Skeletal muscle satellite cell (primary cell): ENCODE data around the gene NAP1L3. TPM values are rescaled to one million over a fixed set of nuclear protein-coding genes. Genes with fewer than 3 reads are reported as not detected.

ENCODE experiments used
- H3K27me3 ChIP-seq: 2 replicates; pipeline ENCODE4 v1.7.0; 2013; ENCODE audit warnings: low read length; ENCODE audit not compliant: control insufficient read depth, insufficient read depth
- H3K36me3 ChIP-seq: 2 replicates; pipeline ENCODE4 v1.7.0; 2013; ENCODE audit warnings: mild to moderate bottlenecking, control low read depth, low read length; ENCODE audit not compliant: insufficient read depth
- H3K4me1 ChIP-seq: 2 replicates; pipeline ENCODE4 v1.7.0; 2013; ENCODE audit warnings: low read length; ENCODE audit not compliant: control insufficient read depth, insufficient read depth
- H3K4me2 ChIP-seq: 2 replicates; pipeline ENCODE4 v1.7.0; 2013; ENCODE audit warnings: mild to moderate bottlenecking, low read length
- H3K4me3 ChIP-seq: 2 replicates; pipeline ENCODE4 v1.7.0; 2013; ENCODE audit warnings: low read length
- H3K9ac ChIP-seq: 2 replicates; pipeline ENCODE4 v1.7.0; 2013; ENCODE audit warnings: mild to moderate bottlenecking, low read depth, low read length, moderate library complexity
- H3K9me3 ChIP-seq: replicated peaks from 2 replicates; pipeline ENCODE4 v1.7.0; 2013; ENCODE audit warnings: mild to moderate bottlenecking, control low read depth, low read length
- total RNA-seq: library from RNA; depleted of rRNA; stranded (reverse); fragments of >200 nt; gene quantifications from 2 replicates; pipeline ENCODE4 v1.2.3, GENCODE V29; 2012; rRNA removed

NAP1L3 gene
- 3.5 and 5.7 TPM in 2 replicates for total RNA-seq

- no peaks in the 10 kb centered on the region for H3K36me3 ChIP-seq
- H3K4me1 ChIP-seq: peaks cover 9% of the 10 kb centered on the region
- H3K27me3 ChIP-seq: no peaks in the 10 kb centered on the region
- H3K4me2 ChIP-seq: peak within 1 kb of the TSS; percentile 88
- peak within 1 kb of the TSS; percentile 94 for H3K4me3 ChIP-seq
- no peaks in the 10 kb centered on the region for H3K9me3 ChIP-seq
- H3K9ac ChIP-seq: peak within 1 kb of the TSS; percentile 85
Observed at GRCh38 chrX:93673056-93673868, at the start of gene NAP1L3. NAP1L3 (minus strand) TSS chrX:93673578; CDS start chrX:93673304, 274 bp downstream.

- Histone ChIP-seq H3K36me3 (no peaks in the 10 kb centered on the region), H3K27me3 (no peaks in the 10 kb centered on the region), H3K9ac (no peak overlapping the region), H3K9me3 (no peaks in the 10 kb centered on the region), H3K4me1 (no peaks in the 10 kb centered on the region), H3K4me2 (no peak overlapping the region), H3K4me3 (no peak overlapping the region)
Observed at GRCh38 chrX:93711076-93711475, 37.7 kb upstream of the NAP1L3 start.

- H3K4me1 ChIP-seq: no peaks in the 10 kb centered on the region
- no peaks in the 10 kb centered on the region for H3K27me3 ChIP-seq
- H3K36me3 ChIP-seq: no peaks in the 10 kb centered on the region
- H3K4me2 ChIP-seq: no peak overlapping the region
- H3K4me3 ChIP-seq: no peak overlapping the region
- no peak overlapping the region for H3K9ac ChIP-seq
- no peaks in the 10 kb centered on the region for H3K9me3 ChIP-seq
Observed at GRCh38 chrX:93703701-93704100, 30.3 kb upstream of the NAP1L3 start.

GRCh38 chrX:93695981-93696380 is 22.6 kb upstream of the NAP1L3 start:
- H3K4me2 ChIP-seq: no peak overlapping the region
- H3K36me3 ChIP-seq: no peaks in the 10 kb centered on the region
- H3K4me3 ChIP-seq: no peak overlapping the region
- no peaks in the 10 kb centered on the region for H3K27me3 ChIP-seq
- H3K4me1 ChIP-seq: no peaks in the 10 kb centered on the region
- H3K9me3 ChIP-seq: no peaks in the 10 kb centered on the region
- H3K9ac ChIP-seq: no peak overlapping the region

- Histone ChIP-seq H3K9me3 (no peaks in the 10 kb centered on the region), H3K4me2 (peak within 1 kb of the TSS; percentile 88), H3K4me1 (peaks cover 9% of the 10 kb centered on the region), H3K27me3 (no peaks in the 10 kb centered on the region), H3K4me3 (peak within 1 kb of the TSS; percentile 94), H3K36me3 (no peaks in the 10 kb centered on the region), H3K9ac (peak within 1 kb of the TSS; percentile 85)
Observed at GRCh38 chrX:93673869-93674271, 492 bp upstream of the NAP1L3 start, which contains the start of gene FAM133A. FAM133A (plus strand) TSS chrX:93674206; CDS start chrX:93709420, 35,214 bp downstream.

GRCh38 chrX:93660575-93660974 is 12.8 kb downstream of the NAP1L3 start:
- Histone ChIP-seq H3K4me2 (no peak overlapping the region), H3K4me1 (no peaks in the 10 kb centered on the region), H3K27me3 (no peaks in the 10 kb centered on the region), H3K9me3 (no peaks in the 10 kb centered on the region), H3K36me3 (no peaks in the 10 kb centered on the region), H3K9ac (no peak overlapping the region), H3K4me3 (no peak overlapping the region)

- Histone ChIP-seq H3K9me3 (no peaks in the 10 kb centered on the region), H3K4me3 (no peak overlapping the region), H3K4me1 (no peaks in the 10 kb centered on the region), H3K27me3 (no peaks in the 10 kb centered on the region), H3K4me2 (no peak overlapping the region), H3K36me3 (no peaks in the 10 kb centered on the region), H3K9ac (no peak overlapping the region)
Observed at GRCh38 chrX:93649381-93649780, 24.0 kb downstream of the NAP1L3 start.

GRCh38 chrX:93637591-93637990 is 35.8 kb downstream of the NAP1L3 start:
- Histone ChIP-seq H3K4me2 (no peak overlapping the region), H3K27me3 (no peaks in the 10 kb centered on the region), H3K9ac (no peak overlapping the region), H3K4me1 (no peaks in the 10 kb centered on the region), H3K36me3 (no peaks in the 10 kb centered on the region), H3K4me3 (no peak overlapping the region), H3K9me3 (no peaks in the 10 kb centered on the region)
